ENCODE data around the gene CUX1. TPM values are rescaled to one million over a fixed set of nuclear protein-coding genes. Genes with fewer than 3 reads are reported as not detected.

The CUX1 gene
- total RNA-seq, 1 experiment from 2014 or later, result 54.8 TPM

DNA sequence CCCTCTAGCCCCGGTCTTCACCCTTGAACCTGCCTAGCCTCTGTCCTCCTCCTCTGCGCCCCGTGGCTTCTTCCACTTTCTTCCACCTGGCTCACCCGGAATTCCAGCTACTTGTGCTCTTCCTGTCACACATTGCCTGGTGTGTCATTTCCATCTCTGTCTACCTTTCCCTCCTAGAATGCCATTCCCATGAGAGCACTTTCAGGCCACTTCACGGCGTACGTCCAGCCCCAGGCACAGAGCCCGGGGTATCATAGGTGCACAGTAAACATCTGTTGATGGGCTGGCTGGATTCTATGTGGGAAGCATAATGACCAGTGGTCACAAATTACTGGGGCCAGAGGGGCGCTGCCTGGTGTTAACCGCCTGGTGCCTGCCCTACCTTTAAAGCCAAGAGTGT is 161.3 kb downstream of the CUX1 start:
- BruUV-seq (replicated peaks), result no TSS peak
- peaks cover 7% of the 10 kb centered on the region for H3K36me3 Mint-ChIP-seq (ENCODE audit: insufficient read depth, unreplicated experiment)
- no peaks in the 10 kb centered on the region for H3K4me1 Mint-ChIP-seq (ENCODE audit: low read depth, unreplicated experiment)
- no peak overlapping the region for H3K4me3 Mint-ChIP-seq (ENCODE audit: low read depth, unreplicated experiment)
- no peaks in the 10 kb centered on the region for H3K9me3 Mint-ChIP-seq (ENCODE audit: low read depth, unreplicated experiment)
- intact Hi-C loops (cut with micrococcal nuclease; ENCODE audit: unreplicated experiment), result no loop called here
- no peak for DNase-seq
- CTCF ChIA-PET, result no interaction called here
- TF ChIP-seq, protein P1, sequence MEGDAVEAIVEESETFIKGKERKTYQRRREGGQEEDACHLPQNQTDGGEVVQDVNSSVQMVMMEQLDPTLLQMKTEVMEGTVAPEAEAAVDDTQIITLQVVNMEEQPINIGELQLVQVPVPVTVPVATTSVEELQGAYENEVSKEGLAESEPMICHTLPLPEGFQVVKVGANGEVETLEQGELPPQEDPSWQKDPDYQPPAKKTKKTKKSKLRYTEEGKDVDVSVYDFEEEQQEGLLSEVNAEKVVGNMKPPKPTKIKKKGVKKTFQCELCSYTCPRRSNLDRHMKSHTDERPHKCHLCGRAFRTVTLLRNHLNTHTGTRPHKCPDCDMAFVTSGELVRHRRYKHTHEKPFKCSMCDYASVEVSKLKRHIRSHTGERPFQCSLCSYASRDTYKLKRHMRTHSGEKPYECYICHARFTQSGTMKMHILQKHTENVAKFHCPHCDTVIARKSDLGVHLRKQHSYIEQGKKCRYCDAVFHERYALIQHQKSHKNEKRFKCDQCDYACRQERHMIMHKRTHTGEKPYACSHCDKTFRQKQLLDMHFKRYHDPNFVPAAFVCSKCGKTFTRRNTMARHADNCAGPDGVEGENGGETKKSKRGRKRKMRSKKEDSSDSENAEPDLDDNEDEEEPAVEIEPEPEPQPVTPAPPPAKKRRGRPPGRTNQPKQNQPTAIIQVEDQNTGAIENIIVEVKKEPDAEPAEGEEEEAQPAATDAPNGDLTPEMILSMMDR (IDR thresholded peaks at IDR 0.05; ENCODE audit: unreplicated experiment), result no peak
- H3K27ac Mint-ChIP-seq (ENCODE audit: unreplicated experiment), result no peak overlapping the region
- no peaks in the 10 kb centered on the region for H3K27me3 Mint-ChIP-seq (ENCODE audit: unreplicated experiment)

DNA sequence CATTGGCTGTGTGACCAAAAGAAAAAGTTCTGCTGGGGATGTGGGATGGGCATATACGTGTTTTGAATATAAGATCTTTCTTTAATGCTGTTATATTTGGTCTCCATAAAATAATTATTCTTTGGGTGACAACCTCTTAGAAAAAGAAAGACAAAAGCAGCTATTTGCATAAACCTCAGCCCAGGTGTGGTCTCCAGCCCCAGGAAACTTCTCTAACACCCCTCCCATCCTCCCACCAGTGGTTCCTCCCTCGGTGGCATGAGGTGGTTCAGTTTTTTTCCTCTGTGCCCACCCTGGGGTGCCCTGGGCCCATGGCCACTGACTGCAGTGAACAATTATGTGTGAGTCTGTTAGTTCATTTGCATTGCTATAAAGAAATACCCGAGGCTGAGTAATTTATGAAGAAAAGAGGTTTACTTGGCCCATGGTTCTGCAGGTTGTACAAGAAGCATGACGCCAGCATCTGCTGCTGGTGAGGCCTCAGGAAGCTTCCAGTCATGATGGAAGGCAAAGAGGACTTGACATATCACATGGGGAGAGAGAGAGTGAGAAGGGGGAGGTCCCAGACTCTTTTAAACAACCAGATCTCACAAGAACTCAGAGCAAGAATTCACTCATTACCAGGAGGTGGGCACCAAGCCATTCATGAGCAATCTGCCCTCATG is 165.9 kb downstream of the CUX1 start:
- Mint-ChIP-seq H3K4me1 (ENCODE audit: low read depth, unreplicated experiment) (no peaks in the 10 kb centered on the region), H3K36me3 (ENCODE audit: insufficient read depth, unreplicated experiment) (peaks cover 4% of the 10 kb centered on the region), H3K27me3 (ENCODE audit: unreplicated experiment) (no peaks in the 10 kb centered on the region), H3K4me3 (ENCODE audit: low read depth, unreplicated experiment) (no peak overlapping the region), H3K27ac (ENCODE audit: unreplicated experiment) (no peak overlapping the region), H3K9me3 (ENCODE audit: low read depth, unreplicated experiment) (no peaks in the 10 kb centered on the region)
- BruUV-seq (replicated peaks), result no TSS peak
- no peak for DNase-seq
- CTCF ChIA-PET, result no interaction called here
- TF ChIP-seq, protein P1 (IDR thresholded peaks at IDR 0.05; ENCODE audit: unreplicated experiment), result no peak
- intact Hi-C loops (cut with micrococcal nuclease; ENCODE audit: unreplicated experiment), result no loop called here

DNA sequence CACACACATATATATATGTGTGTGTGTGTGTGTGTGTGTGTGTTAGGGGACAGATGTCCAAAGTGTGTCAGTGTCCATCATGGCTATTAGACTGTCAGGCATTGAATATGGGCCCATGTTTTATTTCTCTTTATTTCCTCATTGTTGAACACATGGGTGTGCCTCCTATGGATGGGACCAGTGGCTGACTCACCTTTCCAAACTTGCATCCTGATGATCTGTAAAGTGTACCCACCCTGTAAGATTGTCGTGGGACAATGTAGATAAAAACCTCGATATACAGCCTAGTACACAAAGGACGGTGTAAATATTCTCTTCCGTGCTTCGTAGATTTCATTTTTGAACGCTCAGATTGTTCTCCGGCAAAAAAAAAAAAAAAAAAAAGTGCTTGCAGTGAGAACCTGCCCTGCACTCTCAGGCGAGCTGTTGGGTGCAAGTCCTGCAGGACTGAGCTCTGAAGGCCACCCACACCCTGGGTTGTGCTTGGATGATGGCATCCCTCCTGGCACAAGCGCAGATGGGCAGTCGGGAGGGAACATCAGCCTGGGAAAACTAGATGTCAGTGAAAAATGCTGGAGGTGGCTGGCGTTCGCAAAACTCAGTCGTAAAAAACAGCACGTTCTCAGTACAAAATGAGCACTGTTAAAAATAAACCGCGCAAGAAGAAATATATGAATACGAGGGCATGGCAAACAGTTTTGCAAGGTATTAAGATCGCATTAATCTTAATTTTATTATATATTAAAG is 166.9 kb downstream of the CUX1 start:
- BruUV-seq (replicated peaks), result no TSS peak
- TF ChIP-seq, protein P1 (IDR thresholded peaks at IDR 0.05; ENCODE audit: unreplicated experiment), result no peak
- CTCF ChIA-PET, result no interaction called here
- H3K9me3 Mint-ChIP-seq (ENCODE audit: low read depth, unreplicated experiment), result no peaks in the 10 kb centered on the region
- no peak for DNase-seq
- no peak overlapping the region for H3K4me3 Mint-ChIP-seq (ENCODE audit: low read depth, unreplicated experiment)
- no peak overlapping the region for H3K27ac Mint-ChIP-seq (ENCODE audit: unreplicated experiment)
- H3K36me3 Mint-ChIP-seq (ENCODE audit: insufficient read depth, unreplicated experiment), result no peaks in the 10 kb centered on the region
- H3K27me3 Mint-ChIP-seq (ENCODE audit: unreplicated experiment), result no peaks in the 10 kb centered on the region
- H3K4me1 Mint-ChIP-seq (ENCODE audit: low read depth, unreplicated experiment), result no peaks in the 10 kb centered on the region
- intact Hi-C loops (cut with micrococcal nuclease; ENCODE audit: unreplicated experiment), result no loop called here

DNA sequence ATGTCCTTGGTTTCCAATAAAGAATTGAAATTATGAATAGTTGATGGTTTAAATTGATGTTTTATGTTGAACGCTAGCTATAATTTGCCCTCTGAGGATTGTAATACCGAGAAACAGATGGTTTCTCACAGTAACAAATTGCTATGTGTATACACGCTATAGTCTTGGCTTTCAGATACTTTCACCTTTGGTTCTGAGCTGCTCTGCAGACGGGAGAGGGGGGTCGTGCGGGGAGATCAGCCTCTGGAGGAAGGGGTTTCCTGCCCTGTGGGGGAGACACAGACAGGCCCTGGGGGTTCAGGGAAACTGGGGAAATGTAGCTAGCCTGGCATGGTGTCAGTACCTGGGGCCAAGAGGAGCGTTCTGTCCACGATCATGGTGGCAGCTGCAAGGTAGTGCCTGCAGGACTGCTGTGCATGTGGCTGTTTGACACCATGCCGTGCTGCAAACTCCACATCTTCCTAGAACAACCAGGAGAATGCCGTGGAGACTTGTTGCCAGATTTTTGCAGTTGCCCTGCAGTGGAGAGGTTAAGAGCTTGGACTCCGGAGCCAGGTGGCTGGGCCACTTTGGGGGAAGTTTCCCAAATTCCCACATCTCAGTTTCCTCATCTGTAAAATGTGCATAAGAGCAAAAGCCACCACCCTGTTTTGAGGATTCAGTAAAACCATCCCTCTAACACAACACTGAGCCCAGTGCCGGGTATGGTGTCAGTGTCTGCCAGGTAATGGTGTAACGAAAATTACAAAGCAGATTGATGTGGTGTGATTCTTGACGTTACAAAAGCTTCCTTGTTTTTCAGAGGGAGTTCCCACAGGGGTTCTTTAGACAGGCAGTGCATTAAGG is 167.9 kb downstream of the CUX1 start:
- no peaks in the 10 kb centered on the region for H3K4me1 Mint-ChIP-seq (ENCODE audit: low read depth, unreplicated experiment)
- H3K27me3 Mint-ChIP-seq (ENCODE audit: unreplicated experiment), result no peaks in the 10 kb centered on the region
- no peaks in the 10 kb centered on the region for H3K36me3 Mint-ChIP-seq (ENCODE audit: insufficient read depth, unreplicated experiment)
- H3K4me3 Mint-ChIP-seq (ENCODE audit: low read depth, unreplicated experiment), result no peak overlapping the region
- no TSS peak for BruUV-seq (replicated peaks)
- intact Hi-C loops (cut with micrococcal nuclease; ENCODE audit: unreplicated experiment), result no loop called here
- no peaks in the 10 kb centered on the region for H3K9me3 Mint-ChIP-seq (ENCODE audit: low read depth, unreplicated experiment)
- H3K27ac Mint-ChIP-seq (ENCODE audit: unreplicated experiment), result no peak overlapping the region
- CTCF ChIA-PET, result no interaction called here
- TF ChIP-seq, protein P1 (IDR thresholded peaks at IDR 0.05; ENCODE audit: unreplicated experiment), result no peak
- DNase-seq, result no peak
